ENCODE measurements around the gene VPS33A.

- TF ChIP-seq, protein P1, sequence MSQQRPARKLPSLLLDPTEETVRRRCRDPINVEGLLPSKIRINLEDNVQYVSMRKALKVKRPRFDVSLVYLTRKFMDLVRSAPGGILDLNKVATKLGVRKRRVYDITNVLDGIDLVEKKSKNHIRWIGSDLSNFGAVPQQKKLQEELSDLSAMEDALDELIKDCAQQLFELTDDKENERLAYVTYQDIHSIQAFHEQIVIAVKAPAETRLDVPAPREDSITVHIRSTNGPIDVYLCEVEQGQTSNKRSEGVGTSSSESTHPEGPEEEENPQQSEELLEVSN (IDR thresholded peaks at IDR 0.05; ENCODE audit: borderline replicate concordance, low read depth), result no peak
- no peak for TF ChIP-seq ZC3H11A (IDR thresholded peaks at IDR 0.05)
- no peak for TF ChIP-seq JUNB (IDR thresholded peaks at IDR 0.05)
- TF ChIP-seq MAX (IDR thresholded peaks at IDR 0.05), result no peak
- no peak for TF ChIP-seq CBX2 (IDR thresholded peaks at IDR 0.05; ENCODE audit: borderline replicate concordance, low read depth)
- no peak for TF ChIP-seq USF2 (IDR thresholded peaks at IDR 0.05)
- no peak for TF ChIP-seq REST (IDR thresholded peaks at IDR 0.05)
- TF ChIP-seq CTCF (IDR thresholded peaks at IDR 0.05), result no peak
- no peak for TF ChIP-seq EP300 (IDR thresholded peaks at IDR 0.05)
- no peak for TF ChIP-seq KDM1A (IDR thresholded peaks at IDR 0.05; ENCODE audit: low read depth)
- no peak for TF ChIP-seq MAZ (IDR thresholded peaks at IDR 0.05; ENCODE audit: borderline replicate concordance, low read depth, low read length)
- TF ChIP-seq SMC3 (IDR thresholded peaks at IDR 0.05), result no peak
Measured at GRCh38 chr12:122185079-122185478, 81.2 kb downstream of the VPS33A start.

Data from A549 (cell line).